GM12878 (cell line): Measurements from ENCODE around the gene RIOX2. TPM values are rescaled to one million over a fixed set of nuclear protein-coding genes. Genes with fewer than 3 reads are reported as not detected.

Source experiments
- ASH2L ChIP-seq: fragments of 300-600, 200-600 bp; sonication (generic); IDR thresholded peaks from 2 replicates; pipeline ENCODE4 v1.6.1; 2017; ENCODE audit warnings: low read depth, mild to moderate bottlenecking, borderline replicate concordance
- CBFB ChIP-seq: IDR thresholded peaks from 2 replicates; pipeline ENCODE4 v1.6.1; 2016; ENCODE audit warnings: antibody characterized with exemption, low read depth
- CEBPB ChIP-seq, 2 experiments: fragments of 150-350 bp in 1 of 2; IDR thresholded peaks; 2 replicates each; pipeline ENCODE4 v1.6.1; 2012 to 2014; ENCODE audit warnings: low read depth in 2 of 2, low read length in 2 of 2, borderline replicate concordance in 1 of 2, inconsistent platforms in 1 of 2
- ELK1 ChIP-seq: IDR thresholded peaks from 2 replicates; pipeline ENCODE4 v1.6.1; 2012; ENCODE audit warnings: low read depth, low read length, improper control_type of control experiment
- KLF5 ChIP-seq: fragments of 450-650 bp; IDR thresholded peaks from 2 replicates; pipeline ENCODE4 v1.6.1; 2014; ENCODE audit warnings: mild to moderate bottlenecking; ENCODE audit not compliant: partially characterized antibody
- PML ChIP-seq: IDR thresholded peaks from 2 replicates; pipeline ENCODE4 v1.6.1; 2012; ENCODE audit warnings: low read length, inconsistent platforms
- SPI1 ChIP-seq: IDR thresholded peaks from 2 replicates; pipeline ENCODE4 v1.6.1; 2011; ENCODE audit warnings: low read depth, mild to moderate bottlenecking, low read length, moderate library complexity, borderline replicate concordance; ENCODE audit not compliant: insufficient read depth
- STAT3 ChIP-seq: IDR thresholded peaks from 2 replicates; pipeline ENCODE4 v1.6.1; 2011; ENCODE audit warnings: low read depth, low read length, improper control_type of control experiment
- polyA plus RNA-seq, 11 experiments: library from polyadenylated mRNA; depleted of rRNA in 4 of 11; unstranded in 6 of 11; stranded (reverse) in 5 of 11; fragments of >200 nt; fragmentation: Nextera tagmentation in 4 of 11; fragmentation: Illumina TruSeq in 1 of 11; extraction: Ambion mirVana in 4 of 11; extraction: Trizol in 1 of 11; gene quantifications; 1 replicate in 1 of 11; 2 replicates in 10 of 11; pipeline versions ENCODE4 v1.2.1 to v1.2.3, GENCODE V29; 2011 to 2016; ENCODE audit warnings: inconsistent platforms in 2 of 11, missing spikeins in 2 of 11, low read depth in 1 of 11
- total RNA-seq, 4 experiments: library from RNA; depleted of rRNA in 3 of 4; stranded (reverse); fragments of >200 nt in 3 of 4; fragmentation: Illumina TruSeq in 1 of 4; extraction: Trizol in 1 of 4; gene quantifications; 2 replicates each; pipeline versions ENCODE4 v1.2.1 to v1.2.3, GENCODE V29; 2013 to 2021
- TF ChIP-seq, protein P1 (sequence below): IDR thresholded peaks from 2 replicates; pipeline ENCODE4 v1.6.1; 2011; ENCODE audit warnings: borderline replicate concordance, low read depth, mild to moderate bottlenecking, moderate library complexity, low read length; ENCODE audit not compliant: insufficient read depth, poor library complexity, severe bottlenecking

Gene RIOX2
- total and polyA plus RNA-seq, 10 of the 15 experiments (the other 5 are each of a cell fraction or from before 2014, with no cell fraction given), result 24.1 to 52.6 (median 44.0) TPM

DNA sequence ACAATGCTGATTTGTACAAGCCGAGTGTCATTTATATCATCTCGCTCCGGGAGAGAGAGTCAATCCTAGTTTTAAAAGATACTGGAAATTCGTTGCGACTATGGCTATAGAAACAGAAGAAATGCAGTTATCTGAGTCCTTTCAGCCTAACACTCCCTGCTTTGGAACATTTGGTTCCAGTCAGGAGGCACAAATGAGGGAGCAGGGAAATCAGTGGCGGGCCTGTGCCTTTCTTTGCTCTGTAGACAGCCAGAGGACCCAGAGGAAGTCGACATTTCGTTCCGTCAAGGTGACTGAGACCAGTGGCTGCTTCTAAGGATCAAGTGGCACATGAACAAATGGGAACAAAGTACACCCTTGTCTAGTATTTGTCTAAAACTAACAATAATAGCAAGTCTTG lies 745 bp upstream of the RIOX2 start (continued):
- TF ChIP-seq, protein P1, sequence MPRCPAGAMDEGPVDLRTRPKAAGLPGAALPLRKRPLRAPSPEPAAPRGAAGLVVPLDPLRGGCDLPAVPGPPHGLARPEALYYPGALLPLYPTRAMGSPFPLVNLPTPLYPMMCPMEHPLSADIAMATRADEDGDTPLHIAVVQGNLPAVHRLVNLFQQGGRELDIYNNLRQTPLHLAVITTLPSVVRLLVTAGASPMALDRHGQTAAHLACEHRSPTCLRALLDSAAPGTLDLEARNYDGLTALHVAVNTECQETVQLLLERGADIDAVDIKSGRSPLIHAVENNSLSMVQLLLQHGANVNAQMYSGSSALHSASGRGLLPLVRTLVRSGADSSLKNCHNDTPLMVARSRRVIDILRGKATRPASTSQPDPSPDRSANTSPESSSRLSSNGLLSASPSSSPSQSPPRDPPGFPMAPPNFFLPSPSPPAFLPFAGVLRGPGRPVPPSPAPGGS, result no peak
- TF ChIP-seq SPI1 (no peak), KLF5 (no peak), ASH2L (no peak), ELK1 (no peak), CEBPB (IDR thresholded peaks at IDR 0.05; ENCODE audit: borderline replicate concordance in 1 of 2, low read depth in 2 of 2, low read length in 2 of 2) (no peak), CBFB (no peak), PML (no peak), STAT3 (no peak)
